Esophagus muscularis mucosa (tissue), 3 donors: ENCODE results near the gene PXDN.

Experiments used
- POLR2A ChIP-seq: fragments of 450-650 bp; IDR thresholded peaks from one replicate; pipeline ENCODE4 v1.6.1; 2017; ENCODE audit warnings: antibody characterized with exemption, moderate library complexity, mild to moderate bottlenecking, low read depth
- TF ChIP-seq, protein P1 (sequence below), 3 experiments: fragments of 200-600 bp in 2 of 3; fragments of 450-650 bp in 1 of 3; sonication (generic) in 2 of 3; IDR thresholded peaks; one replicate each; pipeline ENCODE4 v1.5.1; 2017 to 2019; ENCODE audit warnings: antibody characterized with exemption in 3 of 3, mild to moderate bottlenecking in 2 of 3, moderate library complexity in 1 of 3

DNA sequence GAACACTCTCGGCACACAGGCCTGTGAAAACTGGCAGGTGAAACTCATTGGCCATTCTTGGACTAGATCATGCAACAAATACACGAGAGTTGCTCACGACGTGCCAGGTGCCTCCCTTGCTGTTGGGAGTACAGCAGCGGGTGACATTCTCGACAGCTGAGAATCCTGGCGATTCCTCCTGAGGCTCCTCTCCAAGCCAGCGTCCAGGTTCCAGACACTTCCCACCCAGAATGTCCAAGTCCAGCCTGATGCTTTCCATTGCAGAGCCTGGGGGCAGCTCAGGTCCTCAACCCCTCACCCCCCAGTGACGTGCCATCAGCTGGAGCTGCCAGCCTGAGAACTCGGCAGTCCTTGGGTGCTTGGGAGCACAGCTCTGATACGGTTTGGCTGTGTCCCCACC, 124.2 kb downstream of the PXDN start:
- TF ChIP-seq POLR2A: no peak
- TF ChIP-seq, protein P1, sequence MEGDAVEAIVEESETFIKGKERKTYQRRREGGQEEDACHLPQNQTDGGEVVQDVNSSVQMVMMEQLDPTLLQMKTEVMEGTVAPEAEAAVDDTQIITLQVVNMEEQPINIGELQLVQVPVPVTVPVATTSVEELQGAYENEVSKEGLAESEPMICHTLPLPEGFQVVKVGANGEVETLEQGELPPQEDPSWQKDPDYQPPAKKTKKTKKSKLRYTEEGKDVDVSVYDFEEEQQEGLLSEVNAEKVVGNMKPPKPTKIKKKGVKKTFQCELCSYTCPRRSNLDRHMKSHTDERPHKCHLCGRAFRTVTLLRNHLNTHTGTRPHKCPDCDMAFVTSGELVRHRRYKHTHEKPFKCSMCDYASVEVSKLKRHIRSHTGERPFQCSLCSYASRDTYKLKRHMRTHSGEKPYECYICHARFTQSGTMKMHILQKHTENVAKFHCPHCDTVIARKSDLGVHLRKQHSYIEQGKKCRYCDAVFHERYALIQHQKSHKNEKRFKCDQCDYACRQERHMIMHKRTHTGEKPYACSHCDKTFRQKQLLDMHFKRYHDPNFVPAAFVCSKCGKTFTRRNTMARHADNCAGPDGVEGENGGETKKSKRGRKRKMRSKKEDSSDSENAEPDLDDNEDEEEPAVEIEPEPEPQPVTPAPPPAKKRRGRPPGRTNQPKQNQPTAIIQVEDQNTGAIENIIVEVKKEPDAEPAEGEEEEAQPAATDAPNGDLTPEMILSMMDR (IDR thresholded peaks at IDR 0.05): no peak
